ENCODE measurements around the gene XRCC5.

DNA sequence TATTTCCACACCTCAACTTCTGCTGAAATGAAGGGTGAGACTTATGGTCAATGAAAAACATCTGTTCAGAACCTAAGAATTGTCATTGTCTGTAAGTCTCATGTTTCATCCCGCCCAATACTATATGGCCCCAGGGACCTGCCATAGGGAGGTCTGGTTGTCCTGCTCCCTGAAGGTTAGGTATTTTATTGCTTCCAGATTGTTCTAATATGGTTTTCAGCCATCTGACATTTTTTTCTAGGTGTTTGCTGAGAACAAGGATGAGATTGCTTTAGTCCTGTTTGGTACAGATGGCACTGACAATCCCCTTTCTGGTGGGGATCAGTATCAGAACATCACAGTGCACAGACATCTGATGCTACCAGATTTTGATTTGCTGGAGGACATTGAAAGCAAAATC is 7.3 kb downstream of the XRCC5 start:
- TF ChIP-seq POLR2AphosphoS5 (IDR thresholded peaks at IDR 0.05) (no peak), POLR2A (IDR thresholded peaks at IDR 0.05; ENCODE audit: low read depth) (no peak)
- TF ChIP-seq, protein P1, sequence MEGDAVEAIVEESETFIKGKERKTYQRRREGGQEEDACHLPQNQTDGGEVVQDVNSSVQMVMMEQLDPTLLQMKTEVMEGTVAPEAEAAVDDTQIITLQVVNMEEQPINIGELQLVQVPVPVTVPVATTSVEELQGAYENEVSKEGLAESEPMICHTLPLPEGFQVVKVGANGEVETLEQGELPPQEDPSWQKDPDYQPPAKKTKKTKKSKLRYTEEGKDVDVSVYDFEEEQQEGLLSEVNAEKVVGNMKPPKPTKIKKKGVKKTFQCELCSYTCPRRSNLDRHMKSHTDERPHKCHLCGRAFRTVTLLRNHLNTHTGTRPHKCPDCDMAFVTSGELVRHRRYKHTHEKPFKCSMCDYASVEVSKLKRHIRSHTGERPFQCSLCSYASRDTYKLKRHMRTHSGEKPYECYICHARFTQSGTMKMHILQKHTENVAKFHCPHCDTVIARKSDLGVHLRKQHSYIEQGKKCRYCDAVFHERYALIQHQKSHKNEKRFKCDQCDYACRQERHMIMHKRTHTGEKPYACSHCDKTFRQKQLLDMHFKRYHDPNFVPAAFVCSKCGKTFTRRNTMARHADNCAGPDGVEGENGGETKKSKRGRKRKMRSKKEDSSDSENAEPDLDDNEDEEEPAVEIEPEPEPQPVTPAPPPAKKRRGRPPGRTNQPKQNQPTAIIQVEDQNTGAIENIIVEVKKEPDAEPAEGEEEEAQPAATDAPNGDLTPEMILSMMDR (IDR thresholded peaks at IDR 0.05) = no peak
